Glutamatergic neuron (in vitro differentiated cells): Measurements from ENCODE around the gene OSBPL2. TPM values are rescaled to one million over a fixed set of nuclear protein-coding genes. Genes with fewer than 3 reads are reported as not detected.

Experiments used
- DNase-seq: peaks from one replicate; pipeline ENCODE4 v3.0.0; 2022
- H3K27ac Mint-ChIP-seq: one replicate; pipeline ENCODE4 v1.8.0; 2020; ENCODE audit warnings: mild to moderate bottlenecking, mixed read lengths, inconsistent platforms; ENCODE audit not compliant: unreplicated experiment
- H3K27me3 Mint-ChIP-seq: one replicate; pipeline ENCODE4 v1.8.0; 2020; ENCODE audit warnings: mild to moderate bottlenecking, moderate library complexity, mixed read lengths, inconsistent platforms; ENCODE audit not compliant: unreplicated experiment
- H3K36me3 Mint-ChIP-seq: one replicate; pipeline ENCODE4 v1.8.0; 2020; ENCODE audit warnings: mild to moderate bottlenecking, mixed read lengths, inconsistent platforms; ENCODE audit not compliant: unreplicated experiment
- H3K4me1 Mint-ChIP-seq: one replicate; pipeline ENCODE4 v1.8.0; 2020; ENCODE audit warnings: mild to moderate bottlenecking, low read depth, mixed read lengths, inconsistent platforms; ENCODE audit not compliant: unreplicated experiment
- H3K4me3 Mint-ChIP-seq: one replicate; pipeline ENCODE4 v1.8.0; 2020; ENCODE audit warnings: mild to moderate bottlenecking, mixed read lengths, inconsistent platforms; ENCODE audit not compliant: unreplicated experiment
- H3K9me3 Mint-ChIP-seq: one replicate; pipeline ENCODE4 v1.8.0; 2020; ENCODE audit warnings: mild to moderate bottlenecking, moderate library complexity, mixed read lengths, inconsistent platforms; ENCODE audit not compliant: unreplicated experiment
- CTCF ChIP-seq: fragments of 200-600 bp; sonication (generic); IDR thresholded peaks from one replicate; pipeline ENCODE4 v1.5.0; 2021; ENCODE audit not compliant: partially characterized antibody, unreplicated experiment
- total RNA-seq: library from RNA; stranded (reverse); fragmentation: NEBNext Ultra II Directional; extraction: Animal tissue kit (Norgen Biotek cat#: 25700); gene quantifications from one replicate; pipeline ENCODE4 v1.2.1, GENCODE V29; 2021; ENCODE audit not compliant: unreplicated experiment

The OSBPL2 gene
- total RNA-seq, 1 donor from 2014 or later, result 42.6 TPM

DNA sequence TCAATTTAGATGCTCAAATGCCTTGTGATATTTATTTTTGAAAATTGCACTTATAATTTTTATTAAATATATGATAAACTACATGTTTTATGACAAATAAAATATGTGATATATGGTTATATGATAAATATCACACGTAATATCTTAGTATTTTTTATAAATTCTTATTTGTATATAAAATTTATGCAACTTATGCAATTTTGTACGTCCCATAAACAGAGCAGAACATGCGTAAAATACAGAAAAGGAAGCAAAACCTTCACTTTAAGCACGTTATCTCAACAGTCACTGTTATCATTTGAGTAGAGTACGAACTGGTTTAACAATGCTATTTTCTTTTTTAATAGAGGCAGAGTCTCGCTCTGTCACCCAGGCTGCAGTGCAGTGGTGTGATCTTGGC lies 48.8 kb downstream of the OSBPL2 start:
- H3K27me3 Mint-ChIP-seq, result peaks cover 3% of the 10 kb centered on the region
- H3K27ac Mint-ChIP-seq, result no peak overlapping the region
- no peak for DNase-seq
- TF ChIP-seq CTCF, result no peak
- H3K9me3 Mint-ChIP-seq, result peaks cover 4% of the 10 kb centered on the region
- no peak overlapping the region for H3K4me3 Mint-ChIP-seq
- no peaks in the 10 kb centered on the region for H3K36me3 Mint-ChIP-seq
- no peaks in the 10 kb centered on the region for H3K4me1 Mint-ChIP-seq

- no peak for TF ChIP-seq CTCF
- Mint-ChIP-seq H3K36me3 (no peaks in the 10 kb centered on the region), H3K4me3 (no peak overlapping the region), H3K4me1 (no peaks in the 10 kb centered on the region), H3K27me3 (peaks cover 3% of the 10 kb centered on the region), H3K27ac (no peak overlapping the region), H3K9me3 (peaks cover 4% of the 10 kb centered on the region)
- DNase-seq, result no peak
These were observed 49.6 kb downstream of the OSBPL2 start for GRCh38 chr20:62287759-62288534.

- Mint-ChIP-seq H3K36me3 (no peaks in the 10 kb centered on the region), H3K4me1 (no peaks in the 10 kb centered on the region), H3K4me3 (no peak overlapping the region), H3K27ac (no peak overlapping the region), H3K27me3 (peaks cover 3% of the 10 kb centered on the region), H3K9me3 (peaks cover 3% of the 10 kb centered on the region)
- no peak for TF ChIP-seq CTCF
- no peak for DNase-seq
These were observed 50.3 kb downstream of the OSBPL2 start for GRCh38 chr20:62288535-62289105.

GRCh38 chr20:62289131-62289530 lies 50.8 kb downstream of the OSBPL2 start:
- Mint-ChIP-seq H3K4me1 (no peaks in the 10 kb centered on the region), H3K9me3 (no peaks in the 10 kb centered on the region), H3K27ac (no peak overlapping the region), H3K27me3 (peaks cover 3% of the 10 kb centered on the region), H3K36me3 (no peaks in the 10 kb centered on the region), H3K4me3 (no peak overlapping the region)
- DNase-seq, result no peak
- TF ChIP-seq CTCF, result no peak

DNA sequence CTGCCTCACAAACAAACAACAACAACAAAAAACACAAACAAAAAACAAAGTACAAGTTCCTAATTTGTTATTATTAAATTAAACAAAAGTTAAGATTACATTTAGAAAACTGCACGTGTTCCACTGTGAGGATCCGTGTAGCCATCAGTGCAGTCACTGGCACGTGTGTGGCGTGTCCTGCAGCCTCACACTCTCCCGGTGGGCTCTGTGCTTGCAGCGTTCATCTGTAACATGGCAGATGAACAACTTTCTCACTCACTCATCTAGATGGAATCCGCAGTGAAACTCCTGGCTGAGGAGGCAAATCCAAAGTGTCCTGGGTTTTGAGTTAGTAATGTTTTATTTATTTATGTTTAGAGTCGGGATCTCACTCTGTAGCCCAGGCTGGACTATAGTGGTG lies 51.6 kb downstream of the OSBPL2 start:
- no peaks in the 10 kb centered on the region for H3K36me3 Mint-ChIP-seq

More for the DNA sequence above, 51.6 kb downstream of the OSBPL2 start:
- Mint-ChIP-seq H3K4me3 (no peak overlapping the region), H3K4me1 (no peaks in the 10 kb centered on the region), H3K9me3 (no peaks in the 10 kb centered on the region), H3K27me3 (peaks cover 3% of the 10 kb centered on the region), H3K27ac (no peak overlapping the region)
- no peak for DNase-seq
- no peak for TF ChIP-seq CTCF
